ENCODE measurements around the gene HBP1.

DNA sequence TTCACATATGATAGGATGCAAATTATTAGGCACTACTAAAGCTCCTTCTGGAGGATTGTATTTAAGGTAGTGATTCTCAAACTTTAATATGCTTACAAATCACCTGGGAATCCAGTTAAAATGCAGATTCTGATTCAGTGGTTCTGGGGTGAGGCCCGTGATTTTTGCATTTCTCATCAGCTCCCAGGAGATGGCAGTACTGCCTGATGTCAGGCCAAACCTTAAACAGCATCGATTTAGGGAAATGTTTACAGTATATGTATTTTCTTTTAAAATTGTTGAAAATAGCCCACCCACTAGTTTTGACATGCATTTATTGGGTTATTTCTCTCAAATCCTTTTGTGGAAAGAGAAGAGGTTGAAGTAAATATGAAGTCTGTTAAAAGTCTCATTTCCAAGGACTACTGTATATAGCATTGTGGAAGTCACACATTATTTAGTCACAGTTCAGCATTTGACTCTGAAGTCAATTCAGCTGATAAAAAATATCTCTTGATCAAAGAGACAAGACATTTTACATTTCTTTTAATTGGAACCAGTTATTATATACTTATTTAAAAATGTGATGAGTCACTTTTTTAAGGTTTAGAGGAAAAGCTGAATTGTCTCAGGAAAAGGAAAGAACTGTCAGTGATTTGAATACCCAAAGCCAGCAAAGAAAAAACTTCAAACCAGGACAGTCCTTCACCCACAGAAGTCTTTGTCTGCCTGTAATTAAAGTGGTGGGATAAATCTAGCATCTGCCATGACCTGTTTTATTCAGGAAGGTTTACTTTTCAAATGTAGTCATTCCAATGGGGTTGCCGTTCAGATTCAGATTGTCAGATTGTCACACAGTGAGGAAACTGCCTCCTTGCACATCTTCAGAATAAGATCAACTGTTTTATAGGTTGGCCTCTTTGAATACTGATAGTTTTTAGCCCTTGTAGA is 21.1 kb upstream of the HBP1 start:
- TF ChIP-seq, protein P1, sequence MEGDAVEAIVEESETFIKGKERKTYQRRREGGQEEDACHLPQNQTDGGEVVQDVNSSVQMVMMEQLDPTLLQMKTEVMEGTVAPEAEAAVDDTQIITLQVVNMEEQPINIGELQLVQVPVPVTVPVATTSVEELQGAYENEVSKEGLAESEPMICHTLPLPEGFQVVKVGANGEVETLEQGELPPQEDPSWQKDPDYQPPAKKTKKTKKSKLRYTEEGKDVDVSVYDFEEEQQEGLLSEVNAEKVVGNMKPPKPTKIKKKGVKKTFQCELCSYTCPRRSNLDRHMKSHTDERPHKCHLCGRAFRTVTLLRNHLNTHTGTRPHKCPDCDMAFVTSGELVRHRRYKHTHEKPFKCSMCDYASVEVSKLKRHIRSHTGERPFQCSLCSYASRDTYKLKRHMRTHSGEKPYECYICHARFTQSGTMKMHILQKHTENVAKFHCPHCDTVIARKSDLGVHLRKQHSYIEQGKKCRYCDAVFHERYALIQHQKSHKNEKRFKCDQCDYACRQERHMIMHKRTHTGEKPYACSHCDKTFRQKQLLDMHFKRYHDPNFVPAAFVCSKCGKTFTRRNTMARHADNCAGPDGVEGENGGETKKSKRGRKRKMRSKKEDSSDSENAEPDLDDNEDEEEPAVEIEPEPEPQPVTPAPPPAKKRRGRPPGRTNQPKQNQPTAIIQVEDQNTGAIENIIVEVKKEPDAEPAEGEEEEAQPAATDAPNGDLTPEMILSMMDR (IDR thresholded peaks at IDR 0.05 in 8 of 11, conservative IDR thresholded peaks at IDR 0.05 in 3 of 11): peak in 10 of 11 experiments; percentile 21 to 70 (median 58)
- no peak for TF ChIP-seq POLR2A (IDR thresholded peaks at IDR 0.05)
- TF ChIP-seq POLR2AphosphoS5 (IDR thresholded peaks at IDR 0.05): no peak

Measured in spleen (tissue), 7 donors.